Gastroesophageal sphincter (tissue), 4 donors: Measurements from ENCODE around the gene COPS9. TPM values are rescaled to one million over a fixed set of nuclear protein-coding genes. Genes with fewer than 3 reads are reported as not detected.

Experiments
- ATAC-seq: fragments of 150-250 bp; one replicate; pipeline ENCODE4 v1.9.1; 2016; ENCODE audit warnings: mild to moderate bottlenecking, moderate library complexity
- H3K27ac ChIP-seq, 4 donors: fragments of 200-600 bp; sonication (generic) in 3 of 4; 1 replicate in 3 of 4; 2 replicates in 1 of 4; pipeline ENCODE4 v1.5.1; 2016 to 2019
- H3K27me3 ChIP-seq: fragments of 200-600 bp; sonication (generic); one replicate; pipeline ENCODE4 v1.5.1; 2019
- H3K36me3 ChIP-seq, 2 donors: fragments of 200-600 bp; sonication (generic); one replicate each; pipeline ENCODE4 v1.5.1; 2019; ENCODE audit warnings: control low read depth in 1 of 2
- H3K4me1 ChIP-seq, 3 donors: fragments of 200-600 bp; sonication (generic); 1 replicate in 2 of 3; 2 replicates in 1 of 3; pipeline ENCODE4 v1.5.1; 2016 to 2019; ENCODE audit warnings: control low read depth in 2 of 3
- H3K4me3 ChIP-seq, 2 donors: fragments of 200-600 bp; sonication (generic); one replicate each; pipeline ENCODE4 v1.5.1; 2019; ENCODE audit warnings: mild to moderate bottlenecking in 1 of 2, moderate library complexity in 1 of 2
- H3K9me3 ChIP-seq, 3 donors: fragments of 200-600 bp; sonication (generic); one replicate each; pipeline ENCODE4 v1.5.1; 2017 to 2019; ENCODE audit warnings: control low read depth in 2 of 3
- EP300 ChIP-seq: sonication (generic); formaldehyde crosslinking; IDR thresholded peaks from one replicate; pipeline ENCODE4 v1.6.1; 2017; ENCODE audit warnings: antibody characterized with exemption, mild to moderate bottlenecking
- POLR2A ChIP-seq, 2 donors: fragments of 450-650 bp; IDR thresholded peaks; one replicate each; pipeline ENCODE4 v1.6.1; 2017; ENCODE audit warnings: antibody characterized with exemption in 2 of 2, mild to moderate bottlenecking in 2 of 2, moderate library complexity in 1 of 2
- POLR2AphosphoS5 ChIP-seq: sonication (generic); formaldehyde crosslinking; IDR thresholded peaks from one replicate; pipeline ENCODE4 v1.6.1; 2017; ENCODE audit warnings: antibody characterized with exemption
- WGBS, 2 donors: methylation state at CpG; one replicate each; pipeline ENCODE4 v1.1.5; 2018; ENCODE audit warnings: low coverage in 1 of 2; 5-methylcytosine and 5-hydroxymethylcytosine counted together
- total RNA-seq, 4 donors: library from RNA; depleted of rRNA; stranded (reverse); fragments of >200 nt; gene quantifications; one replicate each; pipeline ENCODE4 v1.1.0, GENCODE V29; 2016
- TF ChIP-seq, protein P1 (sequence below), 4 experiments: fragments of 200-600 bp in 2 of 4; fragments of 450-650 bp in 2 of 4; sonication (generic) in 1 of 4; IDR thresholded peaks; one replicate each; pipeline ENCODE4 v1.5.1; 2017 to 2019; ENCODE audit warnings: antibody characterized with exemption in 4 of 4, mild to moderate bottlenecking in 2 of 4, moderate library complexity in 2 of 4

Gene COPS9
- total RNA-seq, 4 donors from 2014 or later, result 151 to 252 (median 169) TPM

DNA sequence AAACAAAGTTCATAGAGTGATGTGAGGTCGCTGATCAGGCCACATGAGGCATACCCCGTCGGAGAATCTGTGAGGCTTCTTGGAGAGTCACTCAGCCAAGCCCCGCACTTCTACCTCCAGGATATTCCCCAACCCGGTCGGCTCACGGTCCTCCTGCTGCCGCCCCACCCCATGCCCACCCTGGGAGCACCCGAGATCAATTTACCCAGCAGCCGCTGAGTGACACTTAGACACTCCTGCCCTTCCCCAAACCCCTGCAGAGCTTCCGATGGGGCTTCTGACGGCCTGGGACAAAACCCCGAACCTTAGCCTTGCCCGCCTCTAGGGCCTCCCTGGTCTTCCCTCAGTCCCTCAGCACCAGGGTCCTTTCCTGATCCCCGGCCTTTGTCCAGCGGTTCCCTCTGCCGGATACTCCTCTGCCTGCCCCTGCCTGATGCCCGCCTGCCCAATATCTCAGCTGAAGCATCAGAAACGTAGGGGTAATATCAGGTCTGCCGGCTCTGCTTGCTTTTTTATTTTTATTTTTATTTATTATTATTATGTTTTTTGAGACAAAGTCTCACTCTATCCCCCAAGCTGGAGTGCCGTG lies 23.2 kb upstream of the COPS9 start:
- peaks cover 71% of the 10 kb centered on the region for H3K27me3 ChIP-seq
- 93 to 100% methylated on average over 1 to 8 of the region's 21 CpGs for WGBS, 2 donors
- no peaks in the 10 kb centered on the region for H3K36me3 ChIP-seq
- no peak for ATAC-seq
- H3K27ac ChIP-seq, result no peak overlapping the region
- no peaks in the 10 kb centered on the region for H3K9me3 ChIP-seq
- H3K4me3 ChIP-seq, result no peak overlapping the region
- no peaks in the 10 kb centered on the region for H3K4me1 ChIP-seq
- TF ChIP-seq, protein P1, sequence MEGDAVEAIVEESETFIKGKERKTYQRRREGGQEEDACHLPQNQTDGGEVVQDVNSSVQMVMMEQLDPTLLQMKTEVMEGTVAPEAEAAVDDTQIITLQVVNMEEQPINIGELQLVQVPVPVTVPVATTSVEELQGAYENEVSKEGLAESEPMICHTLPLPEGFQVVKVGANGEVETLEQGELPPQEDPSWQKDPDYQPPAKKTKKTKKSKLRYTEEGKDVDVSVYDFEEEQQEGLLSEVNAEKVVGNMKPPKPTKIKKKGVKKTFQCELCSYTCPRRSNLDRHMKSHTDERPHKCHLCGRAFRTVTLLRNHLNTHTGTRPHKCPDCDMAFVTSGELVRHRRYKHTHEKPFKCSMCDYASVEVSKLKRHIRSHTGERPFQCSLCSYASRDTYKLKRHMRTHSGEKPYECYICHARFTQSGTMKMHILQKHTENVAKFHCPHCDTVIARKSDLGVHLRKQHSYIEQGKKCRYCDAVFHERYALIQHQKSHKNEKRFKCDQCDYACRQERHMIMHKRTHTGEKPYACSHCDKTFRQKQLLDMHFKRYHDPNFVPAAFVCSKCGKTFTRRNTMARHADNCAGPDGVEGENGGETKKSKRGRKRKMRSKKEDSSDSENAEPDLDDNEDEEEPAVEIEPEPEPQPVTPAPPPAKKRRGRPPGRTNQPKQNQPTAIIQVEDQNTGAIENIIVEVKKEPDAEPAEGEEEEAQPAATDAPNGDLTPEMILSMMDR (IDR thresholded peaks at IDR 0.05), result no peak
- TF ChIP-seq POLR2AphosphoS5 (no peak), EP300 (no peak), POLR2A (IDR thresholded peaks at IDR 0.05) (no peak)

DNA sequence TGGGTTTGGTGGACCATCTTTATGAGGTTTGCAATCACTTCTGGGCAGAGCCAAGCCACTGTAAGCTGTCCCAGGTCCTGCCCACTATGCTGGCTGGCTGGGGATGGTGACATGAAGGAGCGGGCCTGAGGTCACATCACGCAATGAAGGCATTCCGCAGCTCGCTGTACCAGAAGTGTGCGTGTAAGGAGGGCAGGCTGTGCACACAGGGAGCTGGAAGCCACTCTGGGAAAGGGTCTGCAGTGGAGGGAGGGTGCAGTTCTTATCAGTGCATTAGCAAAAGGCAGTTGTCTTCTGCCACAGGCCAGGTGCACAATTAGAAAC lies 21.0 kb upstream of the COPS9 start:
- TF ChIP-seq EP300 (no peak), POLR2AphosphoS5 (no peak), POLR2A (IDR thresholded peaks at IDR 0.05) (no peak)
- TF ChIP-seq, protein P1 (IDR thresholded peaks at IDR 0.05), result no peak
- no peak overlapping the region for H3K4me3 ChIP-seq
- ATAC-seq, result no peak
- H3K9me3 ChIP-seq, result no peaks in the 10 kb centered on the region
- no CpG with 5 or more reads among the region's 5 CpGs for WGBS, 2 donors
- no peaks in the 10 kb centered on the region for H3K36me3 ChIP-seq
- H3K27ac ChIP-seq, result no peak overlapping the region
- no peaks in the 10 kb centered on the region for H3K4me1 ChIP-seq
- H3K27me3 ChIP-seq, result peaks cover 69% of the 10 kb centered on the region

DNA sequence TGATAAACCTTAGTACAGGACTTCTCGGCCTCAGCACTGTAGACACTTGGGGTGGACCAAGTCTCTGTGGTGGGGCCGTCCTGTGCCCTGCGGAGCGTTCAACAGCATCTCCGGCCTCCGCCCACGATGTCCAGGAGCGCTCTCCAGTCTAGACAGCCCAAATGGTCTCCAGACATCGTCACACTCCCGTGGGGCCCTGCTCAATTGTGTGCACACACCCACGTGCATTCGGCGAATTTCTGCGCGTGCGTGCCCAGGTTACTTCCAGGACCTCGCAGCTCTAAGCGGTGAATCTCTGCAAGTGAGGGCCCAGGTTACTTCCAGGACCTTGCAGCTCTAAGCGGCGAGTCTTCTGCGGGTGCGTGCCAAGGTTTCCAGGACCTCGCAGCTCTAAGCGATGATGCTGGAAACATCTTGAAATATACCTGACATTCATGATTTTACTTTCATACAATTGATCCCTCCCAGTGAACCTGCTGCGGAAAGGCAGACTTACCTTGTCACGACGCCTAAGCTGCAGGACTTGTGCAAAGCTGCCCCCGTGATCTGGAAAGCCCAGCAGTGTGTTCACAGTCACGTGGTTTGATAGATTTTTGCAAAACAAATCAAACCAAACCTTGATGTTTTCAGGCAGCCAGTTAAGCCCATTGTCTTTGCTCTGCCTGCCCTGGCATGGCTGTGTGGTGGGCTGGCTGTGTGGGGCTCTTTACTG lies 20.5 kb upstream of the COPS9 start:
- Histone ChIP-seq H3K4me3 (no peak overlapping the region), H3K4me1 (no peaks in the 10 kb centered on the region), H3K9me3 (no peaks in the 10 kb centered on the region), H3K36me3 (no peaks in the 10 kb centered on the region), H3K27ac (no peak overlapping the region), H3K27me3 (peaks cover 69% of the 10 kb centered on the region)
- TF ChIP-seq, protein P1 (IDR thresholded peaks at IDR 0.05), result no peak
- ATAC-seq, result no peak
- WGBS, 2 donors, result 30 to 40% methylated on average over 1 to 3 of the region's 29 CpGs

DNA sequence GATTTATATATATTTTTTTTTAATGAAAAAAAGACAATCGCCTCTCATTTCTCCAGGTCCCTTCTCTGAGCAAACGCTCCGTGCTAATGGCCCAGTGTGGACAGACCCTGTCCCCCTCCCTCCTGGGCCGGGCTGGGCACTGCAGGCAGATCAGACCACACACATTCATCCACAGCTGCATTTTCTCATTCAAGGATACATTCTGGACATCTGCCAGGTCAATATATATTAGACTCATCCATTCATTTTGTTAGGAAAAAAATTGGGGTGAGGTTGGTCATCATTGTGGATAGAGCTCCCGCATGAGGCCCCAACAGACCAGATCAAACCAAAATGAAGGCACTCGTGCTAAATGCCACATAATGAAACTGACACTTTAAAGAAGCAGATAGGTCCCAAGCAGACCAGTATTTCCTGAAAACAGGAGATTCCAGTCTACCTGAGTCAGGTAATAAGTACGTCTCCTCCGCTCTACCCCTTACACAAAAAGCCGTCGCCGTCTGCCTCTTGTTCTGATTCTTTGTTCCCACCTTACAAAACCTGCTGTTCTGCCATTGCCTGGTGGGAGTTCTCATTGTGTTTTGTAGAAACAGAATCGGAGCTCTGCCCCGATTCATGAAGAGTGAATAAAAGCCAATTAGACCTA lies 19.8 kb upstream of the COPS9 start:
- Histone ChIP-seq H3K4me1 (no peaks in the 10 kb centered on the region), H3K27me3 (peaks cover 69% of the 10 kb centered on the region), H3K36me3 (no peaks in the 10 kb centered on the region), H3K27ac (no peak overlapping the region), H3K4me3 (no peak overlapping the region), H3K9me3 (no peaks in the 10 kb centered on the region)
- ATAC-seq, result no peak
- WGBS, 2 donors, result 62 to 72% methylated on average over 8 to 13 of the region's 13 CpGs
- TF ChIP-seq POLR2AphosphoS5 (no peak), EP300 (no peak), POLR2A (IDR thresholded peaks at IDR 0.05) (no peak)
- TF ChIP-seq, protein P1 (IDR thresholded peaks at IDR 0.05), result no peak
